GM12872 (cell line): ENCODE data around the gene GMNN.

Experiments
- TF ChIP-seq, protein P1 (sequence below): IDR thresholded peaks from 3 replicates; pipeline ENCODE4 v1.5.1; 2011; ENCODE audit warnings: low read depth, mild to moderate bottlenecking, low read length, moderate library complexity; ENCODE audit not compliant: insufficient read depth

The GMNN gene

DNA sequence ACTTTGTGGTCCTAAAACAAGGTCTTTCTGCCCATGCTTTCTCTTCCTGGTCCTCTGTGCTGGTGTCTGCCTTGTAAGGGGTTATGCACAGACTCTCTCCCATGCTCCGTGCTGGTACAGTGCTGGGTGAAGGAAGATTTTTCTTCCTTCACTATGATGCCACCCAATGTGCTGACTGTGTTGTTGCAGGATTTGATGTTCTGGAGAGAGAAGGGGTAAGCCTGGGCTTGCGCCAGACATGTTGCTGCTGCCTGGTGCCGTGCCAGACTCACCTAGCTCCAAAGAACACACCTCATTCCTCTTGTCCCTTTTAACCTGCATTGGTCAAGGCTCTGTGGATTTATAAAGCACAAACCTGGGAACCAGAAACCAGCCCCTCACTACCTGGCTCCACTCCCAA lies 52.4 kb downstream of the GMNN start:
- TF ChIP-seq, protein P1, sequence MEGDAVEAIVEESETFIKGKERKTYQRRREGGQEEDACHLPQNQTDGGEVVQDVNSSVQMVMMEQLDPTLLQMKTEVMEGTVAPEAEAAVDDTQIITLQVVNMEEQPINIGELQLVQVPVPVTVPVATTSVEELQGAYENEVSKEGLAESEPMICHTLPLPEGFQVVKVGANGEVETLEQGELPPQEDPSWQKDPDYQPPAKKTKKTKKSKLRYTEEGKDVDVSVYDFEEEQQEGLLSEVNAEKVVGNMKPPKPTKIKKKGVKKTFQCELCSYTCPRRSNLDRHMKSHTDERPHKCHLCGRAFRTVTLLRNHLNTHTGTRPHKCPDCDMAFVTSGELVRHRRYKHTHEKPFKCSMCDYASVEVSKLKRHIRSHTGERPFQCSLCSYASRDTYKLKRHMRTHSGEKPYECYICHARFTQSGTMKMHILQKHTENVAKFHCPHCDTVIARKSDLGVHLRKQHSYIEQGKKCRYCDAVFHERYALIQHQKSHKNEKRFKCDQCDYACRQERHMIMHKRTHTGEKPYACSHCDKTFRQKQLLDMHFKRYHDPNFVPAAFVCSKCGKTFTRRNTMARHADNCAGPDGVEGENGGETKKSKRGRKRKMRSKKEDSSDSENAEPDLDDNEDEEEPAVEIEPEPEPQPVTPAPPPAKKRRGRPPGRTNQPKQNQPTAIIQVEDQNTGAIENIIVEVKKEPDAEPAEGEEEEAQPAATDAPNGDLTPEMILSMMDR, result no peak

DNA sequence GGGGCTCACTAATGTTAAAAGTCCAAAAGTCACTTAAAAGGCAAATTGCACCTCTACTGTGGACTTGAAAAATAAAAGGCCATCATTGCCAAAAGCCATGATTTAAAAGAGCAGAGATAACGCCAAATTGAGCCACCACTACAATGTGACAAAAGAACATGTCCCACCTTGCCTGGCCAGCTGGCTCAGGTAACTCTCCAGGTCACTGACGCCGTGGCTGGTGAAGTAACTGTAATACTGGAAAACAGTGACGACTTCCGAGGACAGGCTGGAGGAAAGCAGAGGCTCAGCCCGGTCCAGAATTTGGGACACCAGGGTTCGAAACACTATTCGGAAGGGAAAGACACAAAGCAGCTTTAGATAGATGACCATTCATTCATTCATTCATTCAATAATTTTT lies 53.2 kb downstream of the GMNN start:
- TF ChIP-seq, protein P1, result no peak

DNA sequence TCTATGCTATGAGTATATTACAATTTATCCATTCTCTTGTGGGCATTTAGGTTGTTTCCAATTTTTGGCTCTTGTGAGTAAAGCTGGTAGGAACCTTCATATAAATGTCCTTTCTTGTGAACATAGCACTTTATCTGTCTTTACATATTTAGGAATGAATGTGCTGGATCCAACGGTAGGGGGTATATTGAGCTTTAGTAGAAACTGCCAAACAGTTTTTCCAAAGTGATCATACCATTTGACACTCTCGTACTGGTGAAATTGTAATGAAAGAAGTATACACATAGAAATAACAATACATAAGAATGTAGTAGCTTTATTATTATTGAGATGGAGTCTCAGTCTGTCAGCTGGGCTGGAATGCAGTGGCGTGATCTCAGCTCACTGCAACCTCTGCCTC lies 54.9 kb downstream of the GMNN start:
- TF ChIP-seq, protein P1, result no peak

DNA sequence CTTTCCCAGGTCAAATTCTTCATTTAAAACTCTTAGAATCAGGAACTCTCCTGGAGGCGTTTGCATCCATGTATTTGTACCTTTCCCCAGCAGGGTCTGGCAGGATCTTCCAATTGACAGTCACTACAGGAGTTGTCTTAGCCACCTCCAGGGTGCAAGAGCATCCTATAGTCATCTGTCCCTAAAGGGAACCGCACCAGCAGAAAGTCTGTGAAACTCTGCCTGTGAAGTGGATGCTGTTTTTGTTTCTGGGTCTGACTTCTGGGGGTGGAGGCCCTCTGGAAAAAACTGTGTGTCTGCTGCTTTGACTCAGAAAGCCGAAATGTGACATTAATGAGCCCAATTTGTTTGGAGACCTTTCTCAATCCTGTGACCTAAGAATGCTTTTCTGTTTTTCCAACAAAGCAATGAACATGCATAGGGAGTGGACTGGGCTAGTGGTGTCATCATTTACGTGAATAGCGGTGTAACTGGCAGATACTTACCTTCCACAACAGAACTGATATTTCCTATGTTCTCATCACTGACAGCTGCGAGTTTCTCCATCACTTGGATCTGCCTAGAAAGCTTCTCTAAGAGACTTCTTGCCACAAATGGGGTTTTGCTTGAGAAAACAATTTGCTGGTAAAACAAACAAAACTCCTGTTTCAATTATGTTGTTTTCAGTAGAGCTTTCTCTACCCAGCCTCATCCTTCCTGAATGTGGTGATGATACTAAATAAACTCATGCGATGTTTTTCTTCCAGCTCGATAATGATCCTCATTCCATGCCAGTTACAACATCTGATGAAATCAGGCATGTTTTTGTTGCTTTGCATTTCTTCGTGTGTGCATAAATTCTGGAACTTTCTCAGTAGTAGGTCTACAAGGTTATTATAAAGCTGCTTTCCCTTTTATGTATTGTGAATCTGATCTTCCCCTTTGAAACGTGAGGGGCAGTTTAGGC lies 57.3 kb downstream of the GMNN start:
- TF ChIP-seq, protein P1, result no peak

DNA sequence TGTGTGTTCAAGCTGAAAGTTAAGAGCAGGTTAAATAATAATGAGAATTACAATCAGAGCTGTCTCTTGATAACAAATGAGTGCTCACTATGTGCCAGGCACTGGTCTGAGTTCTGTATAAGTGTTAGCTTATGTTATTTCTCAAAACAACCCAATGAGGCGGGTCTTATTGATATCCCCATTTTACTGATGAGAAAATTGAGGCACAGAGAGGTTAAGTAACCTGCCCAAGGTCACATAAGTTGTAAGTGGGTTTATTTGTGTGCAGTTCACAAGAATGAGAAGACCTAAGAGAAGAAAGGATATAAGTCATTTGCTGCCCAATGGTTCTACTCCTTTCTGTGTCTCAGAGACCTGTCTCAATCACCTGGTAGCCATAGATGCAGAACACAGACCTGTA lies 58.1 kb downstream of the GMNN start:
- TF ChIP-seq, protein P1, result no peak

DNA sequence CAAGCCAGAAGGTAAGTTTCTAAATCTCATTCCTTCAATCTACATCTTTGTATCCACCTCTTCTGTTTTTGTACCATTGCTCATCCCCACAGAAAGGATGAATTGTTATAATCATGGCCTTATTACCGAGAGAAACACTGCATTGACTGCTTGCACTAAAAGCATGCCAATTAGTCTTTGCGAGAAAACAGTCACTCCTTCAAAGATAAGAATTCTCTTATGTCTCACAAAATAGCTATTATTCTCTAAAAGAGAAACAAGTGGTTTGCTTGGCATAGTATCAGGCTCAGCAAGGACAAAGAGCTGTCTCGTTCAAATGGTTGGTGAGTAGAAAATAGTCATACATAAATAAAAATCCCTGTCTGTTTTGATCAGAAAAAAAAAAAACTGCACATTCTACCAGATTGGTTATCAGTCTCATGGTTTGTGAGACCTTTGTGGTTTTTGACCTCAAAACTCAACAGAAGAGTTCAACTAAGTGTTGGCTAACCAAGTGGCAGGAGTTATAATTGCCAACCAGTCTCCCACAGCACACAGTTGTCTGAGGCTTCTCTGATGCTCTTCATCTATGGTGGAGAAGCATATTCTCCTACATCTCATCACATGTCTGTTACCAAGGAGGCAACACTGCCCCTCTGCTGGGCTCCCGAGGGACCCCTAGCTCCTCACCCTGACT lies 59.1 kb downstream of the GMNN start:
- TF ChIP-seq, protein P1, result no peak
